GM12891 (cell line): ENCODE data around the gene RAB40C.

Experiments used
- PAX5 ChIP-seq: IDR thresholded peaks from 2 replicates; pipeline ENCODE4 v1.6.1; 2011; ENCODE audit warnings: low read length, moderate library complexity, mild to moderate bottlenecking; ENCODE audit not compliant: insufficient read depth, severe bottlenecking
- POLR2A ChIP-seq: IDR thresholded peaks from 2 replicates; pipeline ENCODE4 v1.6.1; 2011; ENCODE audit warnings: low read depth, low read length, control low read depth
- POLR2AphosphoS5 ChIP-seq: IDR thresholded peaks from 2 replicates; pipeline ENCODE4 v1.6.1; 2011; ENCODE audit warnings: low read depth, low read length, control low read depth
- POU2F2 ChIP-seq: IDR thresholded peaks from 2 replicates; pipeline ENCODE4 v1.6.1; 2011; ENCODE audit warnings: low read depth, mild to moderate bottlenecking, control low read depth, low read length, moderate library complexity
- SPI1 ChIP-seq: IDR thresholded peaks from 2 replicates; pipeline ENCODE4 v1.6.1; 2011; ENCODE audit warnings: low read depth, low read length, control low read depth
- TAF1 ChIP-seq: IDR thresholded peaks from 2 replicates; pipeline ENCODE4 v1.6.1; 2011; ENCODE audit warnings: low read depth, low read length, control low read depth

DNA sequence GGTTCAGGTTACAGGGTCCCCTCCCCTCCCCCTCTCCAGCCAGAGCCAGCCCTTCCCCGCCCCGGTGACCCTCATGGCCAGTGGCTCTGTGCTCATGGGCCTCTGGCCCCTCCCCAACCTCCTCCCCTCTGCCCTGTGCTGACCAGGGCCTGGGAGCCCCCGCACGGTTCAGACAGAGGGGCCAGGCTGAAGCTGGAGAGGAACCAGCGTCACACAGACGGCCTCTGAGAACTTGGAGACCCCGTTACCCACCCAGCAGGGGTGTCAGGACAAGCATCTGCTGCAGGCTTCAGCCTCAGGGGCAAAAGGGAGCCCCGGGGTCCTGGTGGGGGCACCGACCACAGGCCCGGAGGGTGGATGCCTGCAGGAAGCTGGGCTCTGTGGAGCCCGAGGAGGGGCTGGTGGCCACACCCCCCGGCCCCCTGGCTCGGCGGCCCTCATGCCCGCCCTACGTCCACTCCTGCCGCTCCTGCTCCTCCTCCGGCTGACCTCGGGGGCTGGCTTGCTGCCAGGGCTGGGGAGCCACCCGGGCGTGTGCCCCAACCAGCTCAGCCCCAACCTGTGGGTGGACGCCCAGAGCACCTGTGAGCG is 41.0 kb downstream of the RAB40C start, which contains the start of gene WFIKKN1:
- TF ChIP-seq POLR2A (no peak), POLR2AphosphoS5 (no peak), PAX5 (no peak), TAF1 (no peak), SPI1 (no peak), POU2F2 (no peak)
